GF-D8 (cell line): ENCODE data around the gene PTGES3.
A peak's percentile ranks its signal among the peaks of the same experiment; 100 is the strongest.
"Not testable (repeated sequence)": the region's sequence is repeated elsewhere in the genome, so short reads cannot be mapped to it uniquely, and the experiment has no call there.

Source experiments
- DNase-seq: peaks from one replicate; lab custom pipeline; 2025; lab: John Stamatoyannopoulos, UW

The PTGES3 gene

GRCh38 chr12:56709759-56710376 lies 21.8 kb upstream of the PTGES3 start:
- DNase-seq = no peak

GRCh38 chr12:56704522-56704921 lies 16.4 kb upstream of the PTGES3 start:
- DNase-seq = not testable (repeated sequence)

GRCh38 chr12:56699020-56699661 lies 11.1 kb upstream of the PTGES3 start:
- peak; percentile 57 for DNase-seq

GRCh38 chr12:56695327-56696101 lies 7.4 kb upstream of the PTGES3 start:
- DNase-seq = no peak

GRCh38 chr12:56694161-56694560 lies 6.1 kb upstream of the PTGES3 start:
- DNase-seq = no peak

GRCh38 chr12:56688846-56689109 lies 694 bp upstream of the PTGES3 start:
- DNase-seq = no peak

GRCh38 chr12:56687223-56688128 lies 608 bp downstream of the PTGES3 start:
- peak; percentile 13 for DNase-seq

- DNase-seq = no peak
Measured at GRCh38 chr12:56684745-56685359, 3.2 kb downstream of the PTGES3 start.

- DNase-seq = no peak
Measured at GRCh38 chr12:56682323-56682722, 5.8 kb downstream of the PTGES3 start.

- no peak for DNase-seq
Measured at GRCh38 chr12:56679883-56680575, 8.1 kb downstream of the PTGES3 start.

GRCh38 chr12:56678852-56679251 lies 9.2 kb downstream of the PTGES3 start:
- DNase-seq = no peak

- DNase-seq = no peak
Measured at GRCh38 chr12:56677680-56678079, 10.4 kb downstream of the PTGES3 start.

- no peak for DNase-seq
Measured at GRCh38 chr12:56676851-56677580, 11.1 kb downstream of the PTGES3 start.

- no peak for DNase-seq
Measured at GRCh38 chr12:56671608-56672007, 16.5 kb downstream of the PTGES3 start.

GRCh38 chr12:56670836-56671235 lies 17.2 kb downstream of the PTGES3 start:
- no peak for DNase-seq

- DNase-seq = no peak
Measured at GRCh38 chr12:56668197-56668457, 20.0 kb downstream of the PTGES3 start.

GRCh38 chr12:56661979-56662638 lies 26.0 kb downstream of the PTGES3 start:
- DNase-seq = no peak

GRCh38 chr12:56661560-56661959 lies 26.5 kb downstream of the PTGES3 start:
- no peak for DNase-seq

GRCh38 chr12:56658921-56659320 lies 29.2 kb downstream of the PTGES3 start:
- no peak for DNase-seq
